Lung (tissue), 12 donors: Measurements from ENCODE around the gene STK32B. TPM values are rescaled to one million over a fixed set of nuclear protein-coding genes. Genes with fewer than 3 reads are reported as not detected.

Experiments used
- ATAC-seq: fragments of 200-7000 bp; cut with Tn5 transposase; one replicate; pipeline ENCODE4 v1.9.1; 2020; ENCODE audit warnings: moderate number of reproducible peaks; ENCODE audit not compliant: insufficient read depth, low FRiP score
- DNase-seq, 3 donors: peaks; one replicate each; pipeline ENCODE4 v3.0.0-alpha.2; 2013 to 2017
- H3K27ac ChIP-seq, 2 donors: one replicate each; pipeline ENCODE4 v1.5.1; 2013; ENCODE audit warnings: mild to moderate bottlenecking in 2 of 2, moderate library complexity in 2 of 2, control low read depth in 1 of 2, inconsistent platforms in 1 of 2, low read depth in 1 of 2, low read length in 1 of 2
- H3K27me3 ChIP-seq, 3 donors: one replicate each; pipeline ENCODE4 v1.5.1; 2013; ENCODE audit warnings: low read length in 2 of 3; ENCODE audit not compliant: control insufficient read depth in 3 of 3, insufficient read depth in 3 of 3
- H3K36me3 ChIP-seq, 4 donors: one replicate each; pipeline ENCODE4 v1.5.1; 2013; ENCODE audit warnings: low read length in 4 of 4, mild to moderate bottlenecking in 1 of 4, moderate library complexity in 1 of 4; ENCODE audit not compliant: control insufficient read depth in 4 of 4, insufficient read depth in 4 of 4
- H3K4me1 ChIP-seq, 5 donors: one replicate each; pipeline ENCODE4 v1.5.1; 2013; ENCODE audit warnings: low read length in 5 of 5, mild to moderate bottlenecking in 2 of 5, moderate library complexity in 1 of 5; ENCODE audit not compliant: control insufficient read depth in 5 of 5, insufficient read depth in 5 of 5
- H3K4me3 ChIP-seq: one replicate; pipeline ENCODE4 v1.5.1; 2013; ENCODE audit warnings: mild to moderate bottlenecking, control low read depth, moderate library complexity
- H3K9ac ChIP-seq, 2 donors: one replicate each; pipeline ENCODE4 v1.5.1; 2013; ENCODE audit warnings: low read length in 2 of 2, control low read depth in 1 of 2; ENCODE audit not compliant: insufficient read depth in 1 of 2
- H3K9me3 ChIP-seq, 4 donors: one replicate each; pipeline ENCODE4 v1.5.1; 2013; ENCODE audit warnings: low read length in 3 of 4, mild to moderate bottlenecking in 1 of 4, moderate library complexity in 1 of 4; ENCODE audit not compliant: control insufficient read depth in 4 of 4, insufficient read depth in 3 of 4
- WGBS, 2 donors: extraction: QIAGEN DNeasy Blood & Tissue Kit; methylation state at CpG; one replicate each; pipeline ENCODE4 v1.1.7; 2013; 5-methylcytosine and 5-hydroxymethylcytosine counted together
- polyA plus RNA-seq, 2 donors: library from polyadenylated mRNA; stranded (reverse); fragments of 200-250 nt; gene quantifications; one replicate each; pipeline ENCODE4 v1.2.1, GENCODE V29; 2013
- total RNA-seq, 2 donors: library from RNA; depleted of rRNA in 1 of 2; stranded (reverse); fragments of >200 nt in 1 of 2; gene quantifications; one replicate each; pipeline ENCODE4 v1.2.1, GENCODE V29; 2014 to 2021
- TF ChIP-seq, protein P1 (sequence below): IDR thresholded peaks from 2 replicates; pipeline ENCODE4 v1.5.1; 2012; ENCODE audit warnings: mild to moderate bottlenecking; ENCODE audit errors: control extremely low read depth, extremely low read depth
- donor health status: control.
- donor health status: control.
- donor health status: Bipolar disorder and iron deficiency.
- donor health status: healthy.
- donor health status: DM: yes; HTN: yes; CAD: no.

Gene STK32B
- total and polyA plus RNA-seq, 4 donors = 0.29 to 2.2 (median 1.4) TPM

DNA sequence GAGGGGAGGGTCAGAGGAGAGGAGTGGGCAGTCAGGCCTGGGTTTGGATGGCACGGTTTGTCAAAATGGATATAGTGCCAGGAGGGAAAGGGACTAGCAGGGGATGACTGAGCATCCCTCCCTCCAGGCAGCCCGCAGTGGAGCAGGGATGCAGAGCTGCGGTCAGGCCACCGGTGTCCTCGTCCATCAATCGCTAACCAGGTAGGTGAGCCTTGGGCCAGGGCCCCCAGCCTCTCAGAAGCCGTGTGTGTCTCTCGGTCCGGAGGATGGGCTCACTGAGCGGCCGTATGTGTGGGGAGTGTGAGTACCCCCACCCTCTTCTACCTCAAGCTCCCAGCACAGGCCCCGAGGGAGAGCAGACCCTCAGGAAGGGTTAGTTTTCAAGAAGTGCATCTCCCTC lies 31.5 kb upstream of the STK32B start:
- DNase-seq (no peak), ATAC-seq (no peak)
- TF ChIP-seq, protein P1, sequence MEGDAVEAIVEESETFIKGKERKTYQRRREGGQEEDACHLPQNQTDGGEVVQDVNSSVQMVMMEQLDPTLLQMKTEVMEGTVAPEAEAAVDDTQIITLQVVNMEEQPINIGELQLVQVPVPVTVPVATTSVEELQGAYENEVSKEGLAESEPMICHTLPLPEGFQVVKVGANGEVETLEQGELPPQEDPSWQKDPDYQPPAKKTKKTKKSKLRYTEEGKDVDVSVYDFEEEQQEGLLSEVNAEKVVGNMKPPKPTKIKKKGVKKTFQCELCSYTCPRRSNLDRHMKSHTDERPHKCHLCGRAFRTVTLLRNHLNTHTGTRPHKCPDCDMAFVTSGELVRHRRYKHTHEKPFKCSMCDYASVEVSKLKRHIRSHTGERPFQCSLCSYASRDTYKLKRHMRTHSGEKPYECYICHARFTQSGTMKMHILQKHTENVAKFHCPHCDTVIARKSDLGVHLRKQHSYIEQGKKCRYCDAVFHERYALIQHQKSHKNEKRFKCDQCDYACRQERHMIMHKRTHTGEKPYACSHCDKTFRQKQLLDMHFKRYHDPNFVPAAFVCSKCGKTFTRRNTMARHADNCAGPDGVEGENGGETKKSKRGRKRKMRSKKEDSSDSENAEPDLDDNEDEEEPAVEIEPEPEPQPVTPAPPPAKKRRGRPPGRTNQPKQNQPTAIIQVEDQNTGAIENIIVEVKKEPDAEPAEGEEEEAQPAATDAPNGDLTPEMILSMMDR = no peak
- Histone ChIP-seq H3K27me3 (peaks cover 0 to 3% (median 0%) of the 10 kb centered on the region in 3 donors), H3K9ac (peak overlapping the region in 1 of 2 donors; percentile 30), H3K9me3 (peaks cover 0 to 6% (median 2%) of the 10 kb centered on the region in 4 donors), H3K27ac (peak overlapping the region in 1 of 2 donors; percentile 4), H3K4me3 (no peak overlapping the region), H3K4me1 (peaks cover 0 to 13% (median 0%) of the 10 kb centered on the region in 5 donors), H3K36me3 (no peaks in the 10 kb centered on the region)
- WGBS, 2 donors = 82 to 88% methylated on average over 12 of the region's 12 CpGs

DNA sequence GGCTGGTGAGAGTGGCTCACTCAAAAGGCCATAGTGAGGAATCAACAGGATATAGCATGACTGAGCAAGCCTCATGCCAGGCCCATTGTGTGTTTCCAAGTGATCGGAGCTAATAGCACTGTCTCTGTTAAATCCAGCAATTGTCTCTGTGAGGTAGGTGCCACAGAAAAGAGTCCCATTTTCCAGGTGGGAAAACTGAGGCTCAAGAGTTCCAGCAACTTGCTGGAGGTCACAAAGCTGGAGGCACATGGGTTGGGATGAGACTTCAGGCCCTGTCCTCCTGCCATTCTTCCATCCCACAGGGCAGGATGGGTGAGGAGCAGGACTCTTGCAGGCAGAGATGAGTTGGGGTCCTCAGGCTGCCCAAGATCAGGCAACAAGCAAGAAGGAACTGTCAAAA lies 30.9 kb upstream of the STK32B start:
- H3K4me3 ChIP-seq = no peak overlapping the region
- peaks cover 0 to 13% (median 0%) of the 10 kb centered on the region in 5 donors for H3K4me1 ChIP-seq
- WGBS, 2 donors = 69 to 90% methylated on average over 1 of the region's 1 CpG
- DNase-seq = no peak
- no peak overlapping the region for H3K27ac ChIP-seq
- peaks cover 0 to 6% (median 2%) of the 10 kb centered on the region in 4 donors for H3K9me3 ChIP-seq
- H3K36me3 ChIP-seq = no peaks in the 10 kb centered on the region
- peaks cover 0 to 3% (median 0%) of the 10 kb centered on the region in 3 donors for H3K27me3 ChIP-seq
- TF ChIP-seq, protein P1 = no peak
- H3K9ac ChIP-seq = peak overlapping the region in 1 of 2 donors; percentile 30
- ATAC-seq = no peak

DNA sequence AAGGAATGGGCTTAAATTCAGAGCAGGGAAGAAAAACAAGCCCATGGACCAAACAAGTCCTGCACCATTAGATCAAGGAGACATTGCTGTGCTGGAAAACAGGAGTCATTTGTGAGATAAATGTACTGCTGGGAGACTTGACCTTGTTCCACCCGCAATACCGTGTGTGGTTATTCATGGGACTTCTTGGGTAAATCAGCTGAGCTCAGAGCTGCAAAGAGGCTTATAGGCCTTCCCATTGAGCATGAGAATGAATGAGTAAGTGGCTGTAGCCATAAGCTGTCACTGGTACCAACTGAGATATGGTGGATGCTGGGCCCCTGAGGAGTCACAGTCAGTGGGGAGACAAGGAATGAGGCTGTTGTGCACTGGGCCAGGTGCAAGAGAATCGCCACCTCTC lies 29.7 kb upstream of the STK32B start:
- ATAC-seq = no peak
- Histone ChIP-seq H3K36me3 (no peaks in the 10 kb centered on the region), H3K27ac (no peak overlapping the region), H3K9ac (no peak overlapping the region), H3K9me3 (peaks cover 0 to 6% (median 2%) of the 10 kb centered on the region in 4 donors), H3K4me1 (peaks cover 0 to 13% (median 0%) of the 10 kb centered on the region in 5 donors), H3K27me3 (peaks cover 0 to 3% (median 0%) of the 10 kb centered on the region in 3 donors), H3K4me3 (no peak overlapping the region)
- WGBS, 2 donors = 84 to 87% methylated on average over 3 of the region's 3 CpGs
- TF ChIP-seq, protein P1 = no peak
- no peak for DNase-seq

DNA sequence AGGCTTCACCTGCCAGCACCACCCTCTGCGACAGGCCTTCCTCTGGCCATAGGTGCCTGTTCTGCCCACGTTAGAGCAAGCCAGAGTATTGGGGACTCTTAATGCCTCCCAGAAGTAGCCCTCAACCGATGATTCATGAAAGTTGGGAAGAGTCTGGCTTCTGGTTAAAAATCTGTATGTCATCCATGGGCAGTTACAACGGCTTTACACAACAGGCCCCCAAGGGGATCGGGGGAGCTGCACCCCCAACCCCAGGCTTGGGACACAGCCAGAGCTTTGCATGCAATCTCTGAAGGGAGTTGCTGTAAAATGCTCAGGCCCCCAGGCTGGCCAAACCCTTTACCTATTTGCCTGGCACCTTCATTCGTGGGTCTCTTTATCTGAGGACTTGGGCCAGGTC lies 26.6 kb upstream of the STK32B start:
- DNase-seq = no peak
- Histone ChIP-seq H3K4me3 (no peak overlapping the region), H3K36me3 (no peaks in the 10 kb centered on the region), H3K27ac (no peak overlapping the region), H3K9me3 (peaks cover 0 to 4% (median 2%) of the 10 kb centered on the region in 4 donors), H3K27me3 (peaks cover 0 to 3% (median 0%) of the 10 kb centered on the region in 3 donors), H3K9ac (no peak overlapping the region), H3K4me1 (peaks cover 0 to 4% (median 0%) of the 10 kb centered on the region in 5 donors)
- WGBS, 2 donors = 56 to 68% methylated on average over 6 of the region's 6 CpGs
- ATAC-seq = no peak
- TF ChIP-seq, protein P1 = no peak
